NCI-H345 treated with DMSO at 0.1 percent for 48 hours (cell line): Measurements from ENCODE around the gene EARS2.
"Not testable (repeated sequence)": the region's sequence is repeated elsewhere in the genome, so short reads cannot be mapped to it uniquely, and the experiment has no call there.

Source experiments
- DNase-seq: peaks from one replicate; lab custom pipeline; 2025; ENCODE audit not compliant: unreplicated experiment; lab: John Stamatoyannopoulos, UW

The EARS2 gene

DNA sequence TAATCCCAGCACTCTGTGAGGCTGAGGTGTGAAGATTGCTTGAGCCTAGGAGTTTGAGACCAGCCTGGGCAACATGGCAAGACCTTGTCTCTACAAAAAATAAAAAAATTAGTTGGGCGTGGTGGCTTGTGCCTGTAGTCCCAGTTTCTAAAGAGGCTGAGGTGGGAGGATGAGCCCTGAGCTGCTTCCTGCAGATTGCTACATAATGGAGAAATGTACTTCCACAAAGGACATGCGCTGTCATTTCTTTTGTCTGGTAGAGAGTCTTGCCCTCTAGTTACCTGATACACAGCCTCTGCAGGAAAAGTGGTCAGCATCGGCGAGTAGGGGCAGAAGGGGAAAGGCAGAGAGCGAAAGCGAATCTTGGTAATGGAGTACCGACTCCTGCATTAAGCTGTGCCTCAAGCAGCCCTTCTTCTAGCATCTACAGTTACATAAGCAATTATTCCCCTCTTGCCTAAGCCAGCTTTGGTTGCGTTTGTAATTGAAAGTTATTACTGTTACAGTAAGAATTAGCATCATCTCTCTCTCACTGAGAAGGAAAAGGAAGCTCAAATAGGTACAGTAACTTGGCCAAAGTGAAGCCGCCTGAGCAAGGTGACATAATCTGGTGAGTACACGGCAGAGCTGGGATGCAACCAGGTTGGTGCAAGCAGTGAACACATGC lies 28.4 kb downstream of the EARS2 start:
- DNase-seq: no peak

DNA sequence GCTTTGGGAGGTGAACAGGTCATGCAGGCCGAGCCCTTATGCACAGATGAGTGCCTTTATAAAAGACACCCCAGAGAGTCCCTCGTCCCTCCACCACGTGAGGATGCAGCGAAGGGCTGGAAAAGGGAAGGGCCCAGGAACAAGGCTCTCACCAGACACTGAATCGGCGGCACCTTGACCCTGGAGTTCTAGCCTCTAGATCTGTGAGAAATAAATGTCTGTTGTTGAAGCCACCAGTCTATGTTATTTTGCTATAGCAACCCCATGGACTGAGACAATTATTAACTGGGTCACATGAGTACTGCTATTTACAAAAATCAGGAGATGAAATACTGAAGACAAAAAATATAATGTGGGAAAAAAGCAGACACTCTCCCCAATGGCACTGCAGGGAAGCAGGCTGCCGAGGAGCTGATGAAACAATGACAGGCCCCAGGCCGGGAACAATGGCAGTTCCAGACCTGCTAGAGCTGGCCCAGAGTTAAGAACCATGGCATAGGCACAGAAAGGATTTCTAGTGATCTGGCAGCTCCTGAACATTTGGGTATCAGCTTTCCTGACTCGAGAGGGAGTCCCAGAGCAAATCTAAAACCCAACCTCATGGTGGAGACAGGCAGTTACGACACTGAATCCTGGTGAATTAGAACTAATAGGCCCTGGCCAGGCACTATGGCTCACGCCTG lies 29.0 kb downstream of the EARS2 start:
- DNase-seq: no peak

DNA sequence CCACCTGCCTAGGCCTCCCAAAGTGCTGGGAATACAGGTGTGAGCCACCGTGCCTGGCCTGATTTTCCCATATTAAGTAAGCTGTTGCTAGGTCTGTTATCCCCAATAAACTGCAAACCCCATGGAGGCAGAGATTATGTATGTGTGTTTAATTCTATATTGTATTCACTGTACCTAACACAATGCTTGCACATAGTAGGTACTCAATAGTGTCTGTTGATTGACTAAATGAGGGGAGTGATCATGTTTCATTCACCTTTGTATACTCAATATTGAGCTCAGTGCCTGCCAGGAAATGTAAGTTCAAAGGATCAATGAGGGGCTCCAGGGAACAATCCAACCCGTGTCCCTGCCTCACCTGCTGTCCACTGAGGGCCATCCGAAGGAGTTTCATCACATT lies 32.3 kb downstream of the EARS2 start:
- DNase-seq: no peak

DNA sequence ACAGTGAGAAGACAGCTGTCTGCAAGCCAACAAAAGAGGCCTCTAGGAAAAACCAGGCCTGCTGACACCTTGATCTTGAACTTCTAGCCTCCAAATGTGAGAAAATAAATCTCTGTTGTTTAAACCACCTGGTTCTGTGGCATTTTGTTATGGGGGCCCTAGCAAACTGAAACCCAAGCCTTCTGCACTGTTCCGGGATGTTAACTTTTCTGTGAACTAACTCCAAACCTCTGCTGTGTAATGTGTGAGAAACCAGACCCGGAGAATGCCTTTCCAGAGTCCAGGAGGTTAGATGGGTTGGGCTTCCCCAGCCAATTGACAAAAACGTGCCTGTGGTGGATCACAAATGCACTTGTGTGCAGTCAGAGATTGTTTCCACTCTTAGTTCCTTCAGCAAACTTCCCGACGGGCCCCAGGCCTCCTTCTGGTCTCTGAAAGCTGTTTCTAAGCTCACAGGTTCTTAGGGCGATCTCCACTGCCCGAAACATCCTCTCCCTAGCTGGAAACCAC lies 33.2 kb downstream of the EARS2 start:
- DNase-seq: no peak

DNA sequence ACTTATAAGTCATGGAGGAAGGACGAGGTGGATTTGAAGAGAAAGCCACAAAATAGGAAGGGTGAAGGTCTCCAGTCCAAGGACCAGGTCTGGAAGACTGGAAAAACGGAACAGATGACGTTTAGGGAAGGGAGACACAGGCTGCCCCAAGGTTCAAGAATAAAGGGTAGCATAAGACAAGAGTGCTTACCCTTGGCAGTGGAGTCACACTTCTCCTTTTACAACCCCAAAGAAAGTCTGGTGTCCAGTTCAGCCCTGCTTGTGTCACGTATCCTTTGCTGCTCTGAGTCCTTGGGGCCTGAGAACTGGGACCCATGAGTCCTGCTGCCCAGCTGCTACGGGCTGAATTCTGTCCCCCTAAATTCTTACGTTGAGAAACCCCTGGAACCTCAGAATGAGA lies 33.8 kb downstream of the EARS2 start:
- DNase-seq: no peak

DNA sequence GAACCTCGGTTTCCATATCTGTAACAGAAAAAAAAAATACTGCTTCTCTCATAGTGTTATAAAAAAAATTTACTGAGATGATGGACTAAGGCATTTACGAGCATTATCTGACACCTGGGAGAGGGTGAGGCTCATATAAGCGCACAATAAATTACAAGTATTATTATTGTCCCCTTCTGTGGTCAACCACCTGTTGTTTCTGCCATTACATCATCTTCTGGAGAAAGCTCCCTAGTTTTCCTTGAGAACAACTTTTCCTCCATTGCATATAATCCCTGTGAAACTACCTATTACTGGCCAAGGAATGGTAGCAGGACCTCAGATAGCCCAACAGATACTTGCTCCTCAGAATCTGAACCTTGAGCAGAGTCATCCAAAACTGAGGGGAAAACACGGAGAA lies 35.2 kb downstream of the EARS2 start:
- no peak for DNase-seq

DNA sequence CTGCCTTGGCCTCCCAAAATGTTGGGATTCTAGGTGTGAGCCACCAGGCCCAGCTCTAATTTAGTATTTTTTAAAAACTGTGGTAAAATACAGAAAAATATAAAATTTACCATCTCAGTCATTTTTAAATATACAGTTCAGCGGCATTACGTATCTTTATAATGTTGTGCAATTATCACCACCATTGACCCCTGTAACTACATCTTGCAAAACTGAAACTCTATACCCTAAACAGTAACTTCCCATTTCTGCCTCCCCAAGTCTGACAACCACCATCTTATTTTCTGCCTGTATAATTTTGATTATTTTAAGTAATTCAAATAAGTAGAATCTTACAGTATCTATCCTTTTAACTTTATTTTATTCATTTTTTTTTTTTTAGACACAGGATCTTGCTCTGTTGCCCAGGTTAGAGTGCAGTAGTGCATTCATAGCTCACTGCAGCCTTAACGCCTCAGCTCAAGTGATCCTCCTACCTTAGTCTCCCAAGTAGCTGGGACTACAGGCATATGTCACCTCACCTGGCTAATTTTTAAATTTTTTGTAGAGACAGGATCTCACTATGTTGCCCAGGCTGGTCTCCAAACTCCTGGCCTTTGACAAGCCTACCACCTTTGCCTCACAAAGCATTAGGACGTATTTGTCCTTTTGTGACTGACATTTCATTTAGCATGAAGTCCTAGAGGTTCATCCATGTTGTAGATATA lies 36.0 kb downstream of the EARS2 start:
- DNase-seq: no peak

DNA sequence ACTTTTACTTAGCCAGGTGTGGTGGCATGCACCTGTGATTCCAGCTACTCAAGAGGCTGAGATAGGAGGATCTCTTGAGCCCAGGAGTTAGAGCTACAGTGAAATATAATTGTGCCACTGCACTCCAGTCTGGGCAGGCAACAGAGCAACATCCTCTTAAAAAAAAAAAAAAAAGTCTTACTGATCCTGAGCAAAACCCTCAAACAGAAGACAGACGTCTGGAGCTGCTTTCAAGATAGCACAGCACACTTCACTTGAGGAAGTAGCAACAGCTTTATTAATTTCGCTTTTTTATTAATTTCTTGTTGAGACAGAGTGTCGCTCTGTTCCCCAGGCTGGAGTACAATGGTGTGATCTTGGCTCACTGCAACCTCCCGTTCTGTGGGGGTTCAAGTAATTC lies 36.6 kb downstream of the EARS2 start:
- DNase-seq: no peak

DNA sequence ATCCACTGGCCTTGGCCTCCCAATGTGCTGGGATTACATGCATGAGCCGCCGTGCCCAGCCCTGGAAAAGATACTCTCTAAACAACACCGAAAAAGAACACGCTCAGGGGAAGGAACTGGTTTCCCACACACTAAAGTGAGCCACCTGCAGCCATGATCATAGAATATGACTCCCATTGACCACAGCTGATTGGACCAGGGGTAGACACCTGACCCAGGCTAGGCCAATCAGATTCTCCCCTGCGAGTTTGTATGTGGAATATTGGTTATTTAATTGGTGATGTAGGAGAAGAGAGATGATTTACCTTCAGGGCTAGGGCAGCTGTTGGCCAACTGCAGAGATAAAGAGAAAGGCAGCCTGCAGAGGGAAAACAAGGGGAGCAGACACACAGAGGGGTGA lies 37.9 kb downstream of the EARS2 start:
- DNase-seq: no peak

DNA sequence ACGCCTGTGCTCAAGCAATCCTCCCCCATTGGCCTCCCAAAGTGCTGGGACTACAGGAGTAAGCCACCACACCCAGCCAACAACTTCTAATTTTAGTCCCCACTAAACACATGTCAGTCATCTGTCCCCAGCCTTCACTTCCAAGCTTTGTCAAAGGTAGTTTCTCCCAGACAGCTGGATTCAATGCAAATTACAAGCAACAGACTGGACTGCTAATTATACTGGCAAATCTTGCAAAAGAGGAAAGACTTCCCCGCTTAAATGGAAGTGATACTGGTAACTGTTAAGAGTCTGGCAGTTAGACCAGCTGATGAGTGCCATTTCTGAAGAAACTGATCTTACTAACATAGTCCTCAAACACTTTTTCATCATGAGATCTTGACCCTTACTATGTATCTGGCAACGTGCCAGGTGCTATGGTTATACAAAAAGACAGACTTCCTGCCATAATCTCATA lies 38.7 kb downstream of the EARS2 start:
- DNase-seq: no peak

DNA sequence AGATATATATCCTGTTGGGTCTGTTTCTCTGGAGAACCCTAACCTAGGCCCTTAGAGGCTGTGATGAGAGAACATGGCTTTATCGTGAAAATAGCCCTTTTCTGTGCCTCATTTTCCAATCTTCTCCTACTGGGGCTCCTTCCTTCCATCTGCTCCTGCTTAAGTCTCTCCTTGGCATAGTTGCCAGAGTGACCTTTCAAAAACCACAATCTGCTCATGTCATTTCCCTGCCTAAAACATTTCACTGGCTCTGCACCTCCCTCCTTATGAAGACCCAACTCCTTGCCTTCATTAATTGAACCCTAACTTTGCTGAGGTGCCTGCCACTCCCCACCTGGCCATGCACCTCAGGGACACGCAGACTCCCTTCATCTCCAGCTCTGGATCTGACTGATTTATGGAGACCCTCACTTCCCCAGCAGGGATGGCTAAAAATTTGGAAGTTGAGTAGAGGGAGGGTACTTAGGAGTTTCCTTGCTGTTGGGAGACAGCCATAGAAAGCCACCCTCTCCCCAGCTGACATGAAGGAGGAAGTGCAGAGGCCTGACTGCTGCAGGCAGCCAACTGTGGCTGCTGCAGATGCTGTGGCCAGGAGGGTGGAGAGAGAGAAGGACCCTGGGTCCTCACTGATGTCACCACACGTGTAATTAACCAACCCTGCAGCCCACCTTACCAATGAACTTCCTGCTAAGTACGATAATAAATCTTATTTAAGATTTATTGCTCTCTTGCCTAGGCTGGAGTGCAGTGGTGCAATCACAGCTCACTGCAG lies 40.6 kb downstream of the EARS2 start:
- DNase-seq: no peak

DNA sequence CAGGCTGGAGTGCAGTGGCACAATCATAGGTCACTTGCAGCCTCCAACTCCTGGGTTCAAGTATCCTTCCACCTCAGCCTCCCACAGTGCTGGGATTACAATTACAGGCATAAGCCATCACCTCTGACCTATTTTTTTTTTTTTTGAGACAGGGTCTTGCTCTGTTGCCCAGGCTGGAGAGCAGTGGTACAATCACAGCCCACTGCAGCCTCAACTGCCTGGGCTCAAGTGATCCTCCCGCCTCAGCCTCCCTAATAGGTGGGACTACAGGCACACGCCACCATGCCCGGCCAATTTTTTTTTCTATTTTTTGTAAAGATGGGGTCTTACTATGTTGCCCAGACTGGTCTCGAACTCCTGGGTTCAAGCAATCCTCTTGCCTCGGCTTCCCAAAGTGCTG lies 41.3 kb downstream of the EARS2 start:
- DNase-seq: no peak

DNA sequence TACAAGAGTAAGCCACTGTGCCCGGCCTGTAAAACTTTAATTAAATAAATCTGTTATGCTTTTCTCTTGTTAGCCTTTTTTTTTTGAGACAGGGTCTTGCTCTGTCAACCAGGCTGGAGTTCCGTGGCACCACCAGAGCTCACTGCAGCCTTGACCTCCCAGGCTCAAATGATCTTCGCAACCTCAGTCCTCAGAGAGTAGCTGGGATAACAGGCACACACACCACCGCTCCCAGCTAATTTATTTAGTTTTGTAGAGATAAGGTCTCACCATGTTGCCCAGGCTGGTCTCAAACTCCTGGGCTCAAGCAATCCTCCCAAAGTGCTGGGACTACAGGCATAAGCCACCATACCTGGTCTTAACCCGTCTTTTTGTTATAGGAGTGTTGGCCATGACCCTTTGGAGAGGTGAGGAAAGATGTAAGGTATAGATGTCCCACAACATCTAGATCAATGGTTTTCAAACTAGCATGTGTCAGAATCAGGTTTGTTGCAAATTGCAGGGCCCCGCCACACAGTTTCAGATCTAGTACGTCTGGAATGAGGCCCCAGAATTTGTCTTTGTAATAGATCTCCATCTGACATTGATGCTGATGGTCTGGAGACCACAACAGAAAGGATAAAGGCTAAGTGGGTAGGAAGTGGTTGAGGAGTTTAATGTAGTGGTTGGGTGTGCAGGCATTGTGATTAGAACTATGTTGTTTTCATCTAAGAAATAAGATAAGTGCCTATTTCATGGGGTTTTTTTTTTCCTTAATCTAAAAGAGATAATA lies 42.6 kb downstream of the EARS2 start:
- DNase-seq: no peak

DNA sequence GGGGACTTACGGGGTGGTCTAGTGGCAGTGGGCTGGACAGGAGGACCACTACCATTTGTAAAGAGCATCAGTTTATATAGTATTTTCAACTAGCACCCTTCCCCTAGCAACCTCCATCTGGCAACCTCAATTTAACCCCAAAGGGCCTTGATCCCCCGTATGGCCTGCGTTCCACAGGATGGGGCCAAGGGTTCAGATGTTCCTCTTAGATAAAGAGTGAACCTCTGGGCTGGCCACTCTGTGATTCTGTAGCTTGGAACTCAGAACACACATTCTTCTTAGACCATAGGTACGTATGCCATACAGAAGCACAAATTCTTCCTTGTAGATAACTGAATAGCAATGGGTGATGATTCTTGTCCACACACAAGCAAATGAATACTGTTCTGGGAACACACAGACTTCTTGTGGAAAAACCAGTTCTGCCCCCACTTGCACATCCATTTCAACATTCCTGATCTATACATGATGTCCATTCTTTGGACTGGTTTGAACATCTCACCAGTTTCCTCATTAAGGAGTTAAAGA lies 44.9 kb downstream of the EARS2 start:
- no peak for DNase-seq

DNA sequence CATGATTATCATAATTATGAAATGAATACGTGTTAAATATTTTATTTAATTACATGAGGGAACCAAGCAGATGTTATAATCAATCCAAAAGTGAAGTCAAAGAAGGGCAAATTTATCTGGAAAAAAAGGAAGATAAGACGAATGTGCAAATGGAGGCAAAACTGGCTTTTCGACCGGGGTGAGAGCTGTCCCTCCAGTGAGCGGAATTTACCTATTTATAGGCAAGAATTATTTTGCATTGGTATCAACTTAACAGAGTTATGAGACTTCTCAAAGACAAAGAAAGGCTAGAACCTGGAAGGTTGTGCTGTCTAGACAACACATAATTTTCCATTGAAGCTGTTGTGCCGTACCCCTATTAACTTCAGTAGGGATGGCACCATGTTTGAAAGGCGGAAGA lies 45.4 kb downstream of the EARS2 start:
- no peak for DNase-seq

DNA sequence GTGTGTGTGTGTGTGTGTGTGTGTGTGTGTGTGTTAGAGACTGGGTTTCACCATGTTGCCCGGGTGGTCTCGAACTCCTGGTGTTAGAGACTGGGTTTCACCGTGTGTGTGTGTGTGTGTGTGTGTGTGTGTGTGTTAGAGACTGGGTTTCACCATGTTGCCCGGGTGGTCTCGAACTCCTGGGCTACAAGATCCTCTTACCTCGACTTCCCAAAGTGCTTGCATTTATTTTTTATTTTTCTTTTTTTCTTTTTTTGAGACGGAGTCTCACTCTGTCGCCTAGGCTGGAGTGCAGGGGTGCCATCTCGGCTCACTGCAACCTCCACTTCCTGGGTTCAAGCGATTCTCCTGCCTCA lies 46.3 kb downstream of the EARS2 start:
- not testable (repeated sequence) for DNase-seq

DNA sequence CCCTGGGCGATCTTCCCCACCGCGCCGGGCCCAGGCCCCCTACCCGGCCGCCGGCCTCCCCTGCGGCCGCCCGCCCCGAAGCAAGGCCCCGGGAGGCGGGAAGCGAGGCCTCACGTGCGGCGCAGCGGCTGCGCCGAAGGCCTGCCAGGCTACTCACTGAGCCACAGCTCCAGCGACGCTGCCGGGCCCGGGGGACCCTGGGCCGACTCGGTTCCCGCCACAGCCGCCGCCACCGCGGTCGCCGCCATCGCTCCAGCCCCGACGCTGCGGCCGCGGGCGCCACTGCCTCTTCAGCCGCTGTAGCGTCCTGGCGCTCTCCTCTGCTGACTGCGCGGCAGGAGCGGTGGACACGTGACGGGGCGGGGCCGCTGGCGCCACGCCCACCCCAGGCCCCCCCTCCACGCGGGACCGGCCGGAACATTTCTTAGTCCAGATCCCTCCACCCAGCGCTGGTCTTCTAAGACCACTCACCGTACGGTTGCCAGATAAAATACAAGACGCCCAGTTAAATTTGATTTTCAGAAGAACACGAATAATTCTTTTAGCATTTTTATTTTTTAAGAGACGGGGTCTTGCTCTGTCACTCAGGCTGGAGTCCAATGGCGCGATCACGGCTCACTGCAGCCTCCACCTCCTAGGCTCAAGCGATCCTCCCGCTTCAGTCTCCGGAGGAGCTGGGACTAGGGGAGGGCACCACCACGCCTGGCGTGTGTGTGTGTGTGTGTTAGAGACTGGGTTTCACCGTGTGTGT lies 46.8 kb downstream of the EARS2 start, which contains the start of gene GGA2:
GGA2 (minus strand) TSS at position 331 of the 751 bp plus-strand sequence; CDS start at position 248, 83 bp downstream.
- peak; percentile 57 for DNase-seq

DNA sequence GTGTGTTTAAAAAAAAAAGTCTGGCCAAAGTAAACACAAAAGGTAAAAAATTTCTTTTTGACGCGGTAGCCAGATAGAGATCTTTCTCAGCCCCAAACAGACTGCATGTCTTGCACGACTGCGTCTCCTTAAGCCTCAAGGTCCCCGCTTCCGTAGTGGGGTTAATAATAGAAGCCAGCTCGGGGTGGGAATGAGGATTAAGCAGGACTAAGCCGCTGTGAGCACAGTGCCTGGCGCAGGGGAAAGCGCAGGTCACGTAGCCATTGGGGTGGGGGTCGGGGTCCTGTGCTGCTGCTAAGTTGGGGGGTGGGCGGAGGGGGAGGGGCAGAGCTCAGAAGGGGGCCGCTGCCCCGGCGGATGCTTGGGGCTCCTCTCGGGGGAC lies 47.4 kb downstream of the EARS2 start:
- peak; percentile 9 for DNase-seq

DNA sequence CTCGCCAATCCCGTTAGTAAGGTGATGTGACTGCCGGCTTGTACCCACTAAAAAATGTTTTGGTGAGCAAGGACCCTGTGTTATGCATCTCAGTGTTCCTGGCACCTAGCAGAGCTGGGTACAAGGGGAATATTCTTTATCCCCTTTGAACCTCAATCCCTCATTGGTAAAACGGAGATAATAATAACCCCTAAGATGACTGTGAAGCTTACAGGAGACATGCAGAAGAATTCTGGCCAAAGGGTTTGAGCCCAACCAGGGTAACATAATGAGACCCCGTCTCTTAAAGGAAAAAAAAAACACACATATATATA lies 47.8 kb downstream of the EARS2 start:
- no peak for DNase-seq
